NCI-H2107 treated with DMSO at 0.1 percent for 48 hours (cell line): Measurements from ENCODE around the gene SLC37A1.

Experiments
- DNase-seq: peaks from one replicate; lab custom pipeline; 2025; ENCODE audit not compliant: unreplicated experiment; lab: John Stamatoyannopoulos, UW

Gene SLC37A1

GRCh38 chr21:42525676-42526378 is 12.2 kb downstream of the SLC37A1 start:
- no peak for DNase-seq

- no peak for DNase-seq
These were observed 12.7 kb downstream of the SLC37A1 start for GRCh38 chr21:42526379-42526727.

DNA sequence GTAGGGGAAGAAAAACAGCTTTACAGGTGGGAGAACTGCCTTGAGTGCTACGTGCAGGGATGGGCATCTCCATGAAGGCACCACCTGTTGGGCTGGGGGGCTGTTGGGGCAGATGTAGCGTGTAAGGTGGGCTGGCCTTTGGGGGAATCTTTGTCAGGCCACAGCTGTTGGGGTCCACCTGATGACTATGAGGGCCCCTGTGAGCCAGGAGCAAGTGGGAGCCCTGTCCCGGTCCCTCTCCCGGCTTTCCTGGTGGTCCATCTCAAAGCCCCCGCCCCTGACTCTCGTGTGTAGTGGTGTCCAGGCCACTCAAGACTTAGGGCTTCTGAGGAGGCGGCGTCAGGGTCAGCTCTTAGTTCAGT is 13.5 kb downstream of the SLC37A1 start:
- no peak for DNase-seq

DNA sequence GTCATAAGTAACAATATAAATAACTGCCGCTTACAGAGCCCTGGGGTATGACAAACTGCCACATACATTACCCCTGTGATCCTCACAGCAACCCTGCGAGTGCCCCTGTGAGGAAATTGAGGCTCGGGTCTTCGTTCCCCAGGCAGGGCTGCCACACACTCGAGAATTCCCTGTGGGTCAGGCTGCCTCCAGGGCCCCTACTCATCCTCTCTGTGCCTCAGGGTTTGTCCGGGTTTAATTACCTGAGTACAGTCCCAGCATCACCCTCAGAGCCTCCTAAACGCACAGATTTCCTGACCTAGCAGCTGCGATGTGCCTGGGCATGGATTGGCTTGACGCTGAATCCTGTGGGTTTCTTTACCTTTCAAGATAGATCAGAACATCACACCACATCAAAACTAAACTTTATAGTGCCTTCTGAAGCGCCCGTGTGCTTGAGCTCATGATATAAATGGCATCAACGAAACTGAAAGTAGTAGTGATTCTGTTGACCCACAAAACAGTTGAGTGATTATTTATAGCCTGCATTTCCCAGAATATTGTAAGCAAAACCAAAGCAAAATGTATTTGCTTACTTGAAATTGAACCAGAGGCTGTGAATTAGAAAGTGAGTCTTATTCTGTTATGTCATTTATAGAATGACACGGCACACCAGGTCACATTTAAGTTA is 14.0 kb downstream of the SLC37A1 start:
- peak; percentile 60 for DNase-seq

GRCh38 chr21:42530167-42530518 is 16.5 kb downstream of the SLC37A1 start:
- DNase-seq = no peak

- no peak for DNase-seq
These were observed 18.1 kb downstream of the SLC37A1 start for GRCh38 chr21:42531771-42532170.

- no peak for DNase-seq
These were observed 19.0 kb downstream of the SLC37A1 start for GRCh38 chr21:42532466-42533181.

GRCh38 chr21:42533306-42533962 is 19.8 kb downstream of the SLC37A1 start:
- DNase-seq = no peak

- DNase-seq = no peak
These were observed 20.3 kb downstream of the SLC37A1 start for GRCh38 chr21:42533963-42534355.

- DNase-seq = peak; percentile 83
These were observed 21.0 kb downstream of the SLC37A1 start for GRCh38 chr21:42534421-42535378.

DNA sequence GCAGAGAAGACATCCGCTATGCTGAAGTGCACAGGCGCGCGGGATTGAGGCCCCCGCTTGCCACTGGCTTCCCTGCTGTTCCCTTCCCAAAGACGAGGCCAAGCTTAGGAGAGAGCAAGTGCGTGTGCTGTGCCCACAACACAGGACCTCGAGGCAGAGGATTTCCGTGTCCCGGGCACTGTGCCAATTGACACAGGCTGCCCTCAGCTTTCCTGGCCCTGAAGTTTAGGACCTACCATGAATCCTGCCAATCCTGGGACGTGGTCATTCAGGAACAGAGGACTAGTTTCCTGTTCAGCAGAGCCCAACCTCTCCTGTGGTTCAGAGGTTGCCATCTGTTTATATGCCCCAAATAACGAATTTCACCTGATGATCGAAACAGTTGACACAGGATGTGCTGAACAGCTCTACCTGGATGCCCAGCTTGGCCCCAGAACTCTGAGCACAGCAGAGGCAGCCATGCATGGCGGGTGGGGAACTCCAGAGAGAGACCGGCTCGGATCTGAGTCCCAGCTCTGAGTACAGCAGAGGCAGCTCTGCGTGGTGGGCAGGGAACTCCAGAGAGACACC is 22.0 kb downstream of the SLC37A1 start:
- DNase-seq = no peak

- no peak for DNase-seq
These were observed 22.9 kb downstream of the SLC37A1 start for GRCh38 chr21:42536601-42537000.

DNA sequence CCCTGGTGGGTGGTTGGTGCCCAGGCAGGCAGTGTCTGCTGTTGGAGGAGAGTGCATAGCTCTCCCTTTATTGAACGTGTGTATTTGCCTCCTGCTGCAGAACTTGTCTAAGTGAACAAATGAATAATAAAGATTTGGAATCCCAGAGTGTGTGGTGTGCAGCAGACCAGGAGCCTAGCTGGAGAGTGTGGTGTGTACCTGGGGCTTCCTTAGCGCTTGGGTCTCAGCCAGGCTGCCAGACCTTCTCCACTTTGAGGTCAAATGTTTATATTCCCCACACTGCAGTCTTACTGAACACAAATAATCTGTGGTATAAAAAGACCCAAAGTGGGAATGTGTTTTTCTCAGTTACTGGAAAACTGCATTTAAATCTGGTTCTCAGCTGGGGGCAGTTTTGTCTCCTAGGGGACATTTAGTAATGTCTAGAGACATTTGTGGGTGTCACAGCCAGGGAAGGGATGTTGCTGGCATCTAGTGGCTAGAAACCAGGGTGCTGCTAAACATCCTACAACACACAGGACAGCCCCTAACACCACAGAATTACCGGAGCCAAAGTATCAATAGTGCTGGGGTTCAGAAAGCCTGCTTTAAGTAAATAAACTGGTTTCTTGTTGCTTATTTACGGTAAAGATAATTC is 23.6 kb downstream of the SLC37A1 start:
- peak; percentile 49 for DNase-seq

GRCh38 chr21:42538479-42539275 is 25.0 kb downstream of the SLC37A1 start:
- DNase-seq = peak; percentile 29

DNA sequence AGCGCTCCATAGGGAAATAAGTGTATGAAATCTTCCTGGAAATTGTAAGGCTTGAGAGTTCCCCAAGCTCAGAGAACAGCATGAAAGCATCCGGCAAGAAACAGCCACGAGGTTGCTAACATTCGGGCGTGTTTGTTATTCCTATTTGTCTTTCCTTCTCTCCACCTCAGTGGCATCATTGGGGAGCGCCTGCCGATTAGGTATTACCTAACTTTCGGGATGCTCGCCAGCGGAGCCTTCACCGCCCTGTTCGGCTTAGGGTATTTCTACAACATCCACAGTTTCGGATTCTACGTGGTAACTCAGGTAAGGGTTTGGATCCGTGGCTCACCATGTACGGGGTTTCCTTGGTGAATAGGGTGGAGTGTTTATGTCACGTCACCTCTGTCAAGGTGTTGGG is 25.7 kb downstream of the SLC37A1 start:
- DNase-seq = no peak

GRCh38 chr21:42539931-42540343 is 26.3 kb downstream of the SLC37A1 start:
- DNase-seq = no peak

DNA sequence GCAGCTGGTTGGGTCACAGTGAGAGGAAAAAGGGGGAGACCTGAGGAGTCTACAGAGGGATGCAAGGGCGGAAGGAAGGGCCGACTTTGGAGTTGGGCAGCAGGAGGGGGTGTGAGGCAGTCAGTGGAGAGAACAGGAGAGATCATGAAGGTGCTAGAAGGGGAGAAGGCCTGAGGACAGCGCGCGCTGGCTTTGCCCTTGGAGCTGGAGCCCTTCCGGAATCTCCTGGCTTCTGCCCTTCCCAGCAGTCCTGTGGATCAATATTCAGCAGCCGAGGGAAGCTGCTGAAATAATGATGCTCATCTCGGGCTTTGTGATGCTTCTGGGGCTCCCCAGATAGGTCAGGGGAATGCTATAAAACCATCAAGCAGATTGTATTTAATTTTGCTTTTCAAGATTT is 26.7 kb downstream of the SLC37A1 start:
- DNase-seq = no peak

- DNase-seq = no peak
These were observed 27.5 kb downstream of the SLC37A1 start for GRCh38 chr21:42541174-42541573.

GRCh38 chr21:42541618-42542017 is 28.0 kb downstream of the SLC37A1 start:
- DNase-seq = no peak
